ENCODE data around the gene VMO1. TPM values are rescaled to one million over a fixed set of nuclear protein-coding genes. Genes with fewer than 3 reads are reported as not detected.

VMO1 gene
- total RNA-seq, 1 experiment from 2014 or later = 1.2 TPM

DNA sequence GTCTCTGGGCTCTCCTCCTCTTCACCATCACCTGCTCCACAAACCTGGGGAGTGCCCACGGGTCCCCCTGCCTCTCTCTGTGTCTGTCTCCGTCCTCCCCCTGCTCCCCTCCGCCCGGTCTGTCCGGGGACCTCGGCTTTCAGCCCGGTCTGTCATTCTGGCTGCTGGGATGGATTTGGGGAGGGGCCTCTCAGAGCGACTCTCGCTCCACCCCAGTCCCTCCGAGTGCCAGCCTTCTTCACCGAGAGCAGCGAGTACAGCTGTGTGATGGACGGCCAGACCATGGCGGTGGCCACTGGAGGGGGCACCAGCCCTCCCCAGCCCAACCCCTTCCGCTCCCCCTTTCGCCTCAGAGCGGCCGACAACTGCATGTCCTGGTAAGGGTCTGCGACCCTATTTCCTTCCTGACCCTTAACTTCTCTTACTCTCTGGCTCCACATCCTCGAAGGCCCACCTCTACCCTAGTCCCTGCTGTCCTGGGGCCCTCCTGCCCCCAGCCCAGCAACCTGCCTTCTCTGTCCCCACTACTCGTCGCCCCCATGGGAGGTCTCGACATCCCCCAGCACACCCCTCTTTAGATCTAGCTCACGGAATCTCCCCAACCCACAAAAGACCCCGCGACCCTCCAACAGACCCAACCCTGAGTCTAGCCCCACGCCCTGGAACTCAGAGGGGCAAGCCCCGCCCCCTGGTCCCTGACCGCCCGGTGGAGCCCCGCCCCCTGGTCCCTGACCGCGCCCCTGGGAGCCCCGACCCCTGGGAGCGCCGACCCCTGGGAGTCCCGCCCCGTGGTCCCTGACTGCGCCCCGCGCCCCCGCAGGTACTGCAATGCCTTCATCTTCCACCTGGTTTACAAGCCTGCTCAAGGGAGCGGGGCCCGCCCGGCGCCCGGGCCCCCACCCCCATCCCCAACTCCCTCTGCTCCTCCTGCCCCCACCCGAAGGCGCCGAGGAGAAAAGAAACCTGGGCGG, 40.9 kb downstream of the VMO1 start:
- H3K27ac Mint-ChIP-seq = peak overlapping the region; percentile 72; the same call in 1 of the 2 replicates
- ChIA-PET CTCF (interaction anchor here (0.5 to 2.3 kb wide), 9 partner anchors 18 to 178 kb away, joined by 3 to 13 read pairs (median 4); partner anchors contain the start of genes GLTPD2, PLD2, PSMB6 and VMO1), POLR2A (no interaction called here)
- peak; percentile 95 for ATAC-seq
- H3K9me3 Mint-ChIP-seq = no peaks in the 10 kb centered on the region
- no peaks in the 10 kb centered on the region for H3K36me3 Mint-ChIP-seq
- TF ChIP-seq CREM (CRISPR knock-in tag; IDR thresholded peaks at IDR 0.05) (no peak), USF2 (CRISPR knock-in tag; IDR thresholded peaks at IDR 0.05) (0 out of 2 replicates have a peak, but pooled peaks have one; percentile 5), SP1 (CRISPR knock-in tag; conservative IDR thresholded peaks at IDR 0.05) (peak; percentile 68), ZNF423 (CRISPR knock-in tag; IDR thresholded peaks at IDR 0.05) (peak; percentile 97)
- TF ChIP-seq, protein P1, sequence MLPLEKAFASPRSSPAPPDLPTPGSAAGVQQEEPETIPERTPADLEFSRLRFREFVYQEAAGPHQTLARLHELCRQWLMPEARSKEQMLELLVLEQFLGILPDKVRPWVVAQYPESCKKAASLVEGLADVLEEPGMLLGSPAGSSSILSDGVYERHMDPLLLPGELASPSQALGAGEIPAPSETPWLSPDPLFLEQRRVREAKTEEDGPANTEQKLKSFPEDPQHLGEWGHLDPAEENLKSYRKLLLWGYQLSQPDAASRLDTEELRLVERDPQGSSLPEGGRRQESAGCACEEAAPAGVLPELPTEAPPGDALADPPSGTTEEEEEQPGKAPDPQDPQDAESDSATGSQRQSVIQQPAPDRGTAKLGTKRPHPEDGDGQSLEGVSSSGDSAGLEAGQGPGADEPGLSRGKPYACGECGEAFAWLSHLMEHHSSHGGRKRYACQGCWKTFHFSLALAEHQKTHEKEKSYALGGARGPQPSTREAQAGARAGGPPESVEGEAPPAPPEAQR (CRISPR knock-in tag; IDR thresholded peaks at IDR 0.05) = no peak
- peaks cover 41% of the 10 kb centered on the region for H3K27me3 Mint-ChIP-seq (ENCODE audit: low read depth)
- DNase-seq (ENCODE audit: low spot score) = peak; percentile 77
- peak overlapping the region; percentile 92 for H3K4me3 Mint-ChIP-seq
- peaks cover 26% of the 10 kb centered on the region for H3K4me1 Mint-ChIP-seq

DNA sequence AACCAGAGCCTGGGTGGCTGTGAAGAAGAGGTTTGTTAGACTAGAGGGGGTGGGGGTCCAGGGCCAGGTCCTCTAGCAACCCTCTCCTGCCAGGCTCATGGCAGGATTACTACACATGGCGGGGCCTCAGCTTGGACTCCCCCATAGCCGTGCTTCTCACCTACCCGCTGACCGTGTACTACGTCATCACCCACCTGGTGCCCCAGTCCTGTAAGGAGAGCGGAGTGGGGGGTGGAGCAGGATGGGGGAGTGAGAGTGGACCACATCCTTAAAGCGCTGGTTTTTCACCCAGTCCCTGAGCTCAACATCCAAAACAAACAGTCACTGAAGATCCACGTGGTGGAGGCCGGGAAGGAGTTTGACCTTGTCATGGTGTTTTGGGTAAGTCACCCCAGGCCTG, 42.3 kb downstream of the VMO1 start:
- Mint-ChIP-seq H3K36me3 (no peaks in the 10 kb centered on the region), H3K4me3 (no peak overlapping the region), H3K27ac (no peak overlapping the region), H3K4me1 (peaks cover 27% of the 10 kb centered on the region), H3K27me3 (ENCODE audit: low read depth) (peaks cover 54% of the 10 kb centered on the region), H3K9me3 (no peaks in the 10 kb centered on the region)
- ATAC-seq (no peak), DNase-seq (ENCODE audit: low spot score) (no peak)
- ChIA-PET POLR2A (no interaction called here), CTCF (interaction anchor here (0.6 to 1.9 kb wide), 6 partner anchors 12 to 156 kb away, joined by 3 to 5 read pairs (median 4); partner anchors contain the start of genes ARRB2, GLTPD2, MED11 and VMO1)
- TF ChIP-seq ZBTB21 (CRISPR knock-in tag; IDR thresholded peaks at IDR 0.05; ENCODE audit: borderline replicate concordance) (no peak), NFATC4 (CRISPR knock-in tag; IDR thresholded peaks at IDR 0.05) (no peak), IRF1 (CRISPR knock-in tag; IDR thresholded peaks at IDR 0.05) (no peak), RORB (CRISPR knock-in tag; IDR thresholded peaks at IDR 0.05) (no peak), KAT7 (CRISPR knock-in tag; IDR thresholded peaks at IDR 0.05; ENCODE audit: borderline replicate concordance) (no peak), GTF2I (CRISPR knock-in tag; conservative IDR thresholded peaks at IDR 0.05) (no peak), FOXJ3 (CRISPR knock-in tag; IDR thresholded peaks at IDR 0.05; ENCODE audit: borderline replicate concordance) (no peak), ETV6 (CRISPR knock-in tag; IDR thresholded peaks at IDR 0.05) (no peak), FOXK1 (CRISPR knock-in tag; IDR thresholded peaks at IDR 0.05) (no peak), GABPB1 (CRISPR knock-in tag; IDR thresholded peaks at IDR 0.05) (no peak), IRF2 (CRISPR knock-in tag; IDR thresholded peaks at IDR 0.05; ENCODE audit: borderline replicate concordance, low read depth) (no peak), SOX15 (CRISPR knock-in tag; IDR thresholded peaks at IDR 0.05) (no peak), PRRX2 (CRISPR knock-in tag; IDR thresholded peaks at IDR 0.05) (no peak), ZNF138 (CRISPR knock-in tag; conservative IDR thresholded peaks at IDR 0.05) (no peak), ZNF423 (CRISPR knock-in tag; IDR thresholded peaks at IDR 0.05) (no peak), ZNF232 (CRISPR knock-in tag; IDR thresholded peaks at IDR 0.05) (no peak)
- TF ChIP-seq, protein P2, sequence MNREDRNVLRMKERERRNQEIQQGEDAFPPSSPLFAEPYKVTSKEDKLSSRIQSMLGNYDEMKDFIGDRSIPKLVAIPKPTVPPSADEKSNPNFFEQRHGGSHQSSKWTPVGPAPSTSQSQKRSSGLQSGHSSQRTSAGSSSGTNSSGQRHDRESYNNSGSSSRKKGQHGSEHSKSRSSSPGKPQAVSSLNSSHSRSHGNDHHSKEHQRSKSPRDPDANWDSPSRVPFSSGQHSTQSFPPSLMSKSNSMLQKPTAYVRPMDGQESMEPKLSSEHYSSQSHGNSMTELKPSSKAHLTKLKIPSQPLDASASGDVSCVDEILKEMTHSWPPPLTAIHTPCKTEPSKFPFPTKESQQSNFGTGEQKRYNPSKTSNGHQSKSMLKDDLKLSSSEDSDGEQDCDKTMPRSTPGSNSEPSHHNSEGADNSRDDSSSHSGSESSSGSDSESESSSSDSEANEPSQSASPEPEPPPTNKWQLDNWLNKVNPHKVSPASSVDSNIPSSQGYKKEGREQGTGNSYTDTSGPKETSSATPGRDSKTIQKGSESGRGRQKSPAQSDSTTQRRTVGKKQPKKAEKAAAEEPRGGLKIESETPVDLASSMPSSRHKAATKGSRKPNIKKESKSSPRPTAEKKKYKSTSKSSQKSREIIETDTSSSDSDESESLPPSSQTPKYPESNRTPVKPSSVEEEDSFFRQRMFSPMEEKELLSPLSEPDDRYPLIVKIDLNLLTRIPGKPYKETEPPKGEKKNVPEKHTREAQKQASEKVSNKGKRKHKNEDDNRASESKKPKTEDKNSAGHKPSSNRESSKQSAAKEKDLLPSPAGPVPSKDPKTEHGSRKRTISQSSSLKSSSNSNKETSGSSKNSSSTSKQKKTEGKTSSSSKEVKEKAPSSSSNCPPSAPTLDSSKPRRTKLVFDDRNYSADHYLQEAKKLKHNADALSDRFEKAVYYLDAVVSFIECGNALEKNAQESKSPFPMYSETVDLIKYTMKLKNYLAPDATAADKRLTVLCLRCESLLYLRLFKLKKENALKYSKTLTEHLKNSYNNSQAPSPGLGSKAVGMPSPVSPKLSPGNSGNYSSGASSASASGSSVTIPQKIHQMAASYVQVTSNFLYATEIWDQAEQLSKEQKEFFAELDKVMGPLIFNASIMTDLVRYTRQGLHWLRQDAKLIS (CRISPR knock-in tag; IDR thresholded peaks at IDR 0.05; ENCODE audit: borderline replicate concordance) = no peak
- TF ChIP-seq, protein P3, sequence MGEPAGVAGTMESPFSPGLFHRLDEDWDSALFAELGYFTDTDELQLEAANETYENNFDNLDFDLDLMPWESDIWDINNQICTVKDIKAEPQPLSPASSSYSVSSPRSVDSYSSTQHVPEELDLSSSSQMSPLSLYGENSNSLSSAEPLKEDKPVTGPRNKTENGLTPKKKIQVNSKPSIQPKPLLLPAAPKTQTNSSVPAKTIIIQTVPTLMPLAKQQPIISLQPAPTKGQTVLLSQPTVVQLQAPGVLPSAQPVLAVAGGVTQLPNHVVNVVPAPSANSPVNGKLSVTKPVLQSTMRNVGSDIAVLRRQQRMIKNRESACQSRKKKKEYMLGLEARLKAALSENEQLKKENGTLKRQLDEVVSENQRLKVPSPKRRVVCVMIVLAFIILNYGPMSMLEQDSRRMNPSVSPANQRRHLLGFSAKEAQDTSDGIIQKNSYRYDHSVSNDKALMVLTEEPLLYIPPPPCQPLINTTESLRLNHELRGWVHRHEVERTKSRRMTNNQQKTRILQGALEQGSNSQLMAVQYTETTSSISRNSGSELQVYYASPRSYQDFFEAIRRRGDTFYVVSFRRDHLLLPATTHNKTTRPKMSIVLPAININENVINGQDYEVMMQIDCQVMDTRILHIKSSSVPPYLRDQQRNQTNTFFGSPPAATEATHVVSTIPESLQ (CRISPR knock-in tag; IDR thresholded peaks at IDR 0.05) = no peak
